Sigmoid colon (tissue), 7 donors: ENCODE results near the gene ZSWIM8. TPM values are rescaled to one million over a fixed set of nuclear protein-coding genes. Genes with fewer than 3 reads are reported as not detected.

Source experiments
- DNase-seq: peaks from one replicate; pipeline ENCODE4 v3.0.0-alpha.2; 2019
- H3K27ac ChIP-seq, 4 donors: fragments of 200-600 bp; sonication (generic); one replicate each; pipeline ENCODE4 v1.5.1; 2016 to 2019; ENCODE audit warnings: mild to moderate bottlenecking in 1 of 4
- H3K27me3 ChIP-seq, 3 donors: fragments of 200-600 bp; sonication (generic); one replicate each; pipeline ENCODE4 v1.5.1; 2019; ENCODE audit warnings: mild to moderate bottlenecking in 1 of 3
- H3K36me3 ChIP-seq, 4 donors: fragments of 200-600 bp; sonication (generic); one replicate each; pipeline ENCODE4 v1.5.1; 2016 to 2019
- H3K4me1 ChIP-seq, 4 donors: fragments of 200-600 bp; sonication (generic); one replicate each; pipeline ENCODE4 v1.5.1; 2017 to 2019
- H3K4me3 ChIP-seq, 4 donors: fragments of 200-600 bp; sonication (generic); one replicate each; pipeline ENCODE4 v1.5.1; 2017 to 2019; ENCODE audit warnings: mild to moderate bottlenecking in 2 of 4, moderate library complexity in 1 of 4
- H3K9me3 ChIP-seq, 4 donors: fragments of 200-600 bp in 3 of 4; sonication (generic) in 3 of 4; one replicate each; pipeline versions ENCODE4 v1.5.1 to v1.6.1; 2013 to 2019
- EP300 ChIP-seq, 4 donors: sonication (generic); formaldehyde crosslinking; IDR thresholded peaks; one replicate each; pipeline ENCODE4 v1.6.1; 2017; ENCODE audit warnings: antibody characterized with exemption in 4 of 4
- POLR2A ChIP-seq, 2 donors: fragments of 450-650 bp; IDR thresholded peaks; one replicate each; pipeline ENCODE4 v1.6.1; 2016; ENCODE audit warnings: antibody characterized with exemption in 2 of 2, mild to moderate bottlenecking in 2 of 2, moderate library complexity in 2 of 2
- POLR2AphosphoS5 ChIP-seq, 4 donors: sonication (generic); formaldehyde crosslinking; IDR thresholded peaks; one replicate each; pipeline ENCODE4 v1.6.1; 2017; ENCODE audit warnings: antibody characterized with exemption in 4 of 4
- WGBS, 2 donors: extraction: QIAGEN DNeasy Blood & Tissue Kit; methylation state at CpG; one replicate each; pipeline ENCODE4 v1.1.7; 2013; 5-methylcytosine and 5-hydroxymethylcytosine counted together
- intact Hi-C: fragments of 100-400 bp; cut with DNase I; formaldehyde crosslinking; loops from one replicate; pipeline ENCODE4 v1.15.1; 2023
- polyA plus RNA-seq, 3 donors: library from polyadenylated mRNA; stranded (reverse); fragments of 200-250 nt; gene quantifications; one replicate each; pipeline ENCODE4 v1.2.3, GENCODE V29; 2013
- total RNA-seq, 4 donors: library from RNA; depleted of rRNA; stranded (reverse); fragments of >200 nt; gene quantifications; one replicate each; pipeline ENCODE4 v1.1.0, GENCODE V29; 2016
- TF ChIP-seq, protein P1 (sequence below), 4 experiments: fragments of 450-650 bp in 3 of 4; fragments of 200-600 bp in 1 of 4; IDR thresholded peaks; one replicate each; pipeline ENCODE4 v1.5.1; 2016 to 2019; ENCODE audit warnings: antibody characterized with exemption in 4 of 4, mild to moderate bottlenecking in 3 of 4, moderate library complexity in 2 of 4
- donor health status: healthy with polysubstance abuse.
- donor health status: Bipolar disorder and iron deficiency.
- donor health status: healthy.

ZSWIM8 gene
- total and polyA plus RNA-seq, 7 donors = 34.8 to 138 (median 61.8) TPM

DNA sequence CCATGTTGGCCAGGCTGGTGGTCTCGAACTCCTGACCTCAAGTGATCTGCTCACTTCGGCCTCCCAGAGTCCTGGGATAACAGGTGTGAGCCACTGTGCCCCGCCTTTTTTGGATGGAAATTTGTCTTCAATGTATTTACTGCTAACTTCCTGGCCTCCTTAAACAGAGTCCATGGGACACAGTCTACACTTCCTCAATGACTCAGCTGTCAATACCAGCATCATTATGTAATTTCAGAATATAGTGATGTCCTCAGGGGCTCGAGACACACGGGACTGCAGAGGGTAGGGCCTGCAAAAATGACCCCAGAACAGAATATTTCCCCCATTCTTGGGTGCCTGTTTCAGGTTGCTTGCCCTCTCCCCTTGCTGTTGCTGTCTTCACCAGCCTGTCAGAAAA lies 57.9 kb downstream of the ZSWIM8 start:
- Histone ChIP-seq H3K27ac (no peak overlapping the region), H3K4me3 (no peak overlapping the region), H3K27me3 (no peaks in the 10 kb centered on the region), H3K36me3 (peaks cover 53 to 100% (median 81%) of the 10 kb centered on the region in 4 donors), H3K9me3 (no peaks in the 10 kb centered on the region), H3K4me1 (no peaks in the 10 kb centered on the region)
- 46 to 66% methylated on average over 5 of the region's 5 CpGs for WGBS, 2 donors
- no peak for TF ChIP-seq POLR2AphosphoS5 (IDR thresholded peaks at IDR 0.05)
- TF ChIP-seq, protein P1, sequence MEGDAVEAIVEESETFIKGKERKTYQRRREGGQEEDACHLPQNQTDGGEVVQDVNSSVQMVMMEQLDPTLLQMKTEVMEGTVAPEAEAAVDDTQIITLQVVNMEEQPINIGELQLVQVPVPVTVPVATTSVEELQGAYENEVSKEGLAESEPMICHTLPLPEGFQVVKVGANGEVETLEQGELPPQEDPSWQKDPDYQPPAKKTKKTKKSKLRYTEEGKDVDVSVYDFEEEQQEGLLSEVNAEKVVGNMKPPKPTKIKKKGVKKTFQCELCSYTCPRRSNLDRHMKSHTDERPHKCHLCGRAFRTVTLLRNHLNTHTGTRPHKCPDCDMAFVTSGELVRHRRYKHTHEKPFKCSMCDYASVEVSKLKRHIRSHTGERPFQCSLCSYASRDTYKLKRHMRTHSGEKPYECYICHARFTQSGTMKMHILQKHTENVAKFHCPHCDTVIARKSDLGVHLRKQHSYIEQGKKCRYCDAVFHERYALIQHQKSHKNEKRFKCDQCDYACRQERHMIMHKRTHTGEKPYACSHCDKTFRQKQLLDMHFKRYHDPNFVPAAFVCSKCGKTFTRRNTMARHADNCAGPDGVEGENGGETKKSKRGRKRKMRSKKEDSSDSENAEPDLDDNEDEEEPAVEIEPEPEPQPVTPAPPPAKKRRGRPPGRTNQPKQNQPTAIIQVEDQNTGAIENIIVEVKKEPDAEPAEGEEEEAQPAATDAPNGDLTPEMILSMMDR (IDR thresholded peaks at IDR 0.05) = no peak
- no peak for TF ChIP-seq POLR2A (IDR thresholded peaks at IDR 0.05)
- TF ChIP-seq EP300 (IDR thresholded peaks at IDR 0.05) = no peak
- intact Hi-C loops = no loop called here
- no peak for DNase-seq

DNA sequence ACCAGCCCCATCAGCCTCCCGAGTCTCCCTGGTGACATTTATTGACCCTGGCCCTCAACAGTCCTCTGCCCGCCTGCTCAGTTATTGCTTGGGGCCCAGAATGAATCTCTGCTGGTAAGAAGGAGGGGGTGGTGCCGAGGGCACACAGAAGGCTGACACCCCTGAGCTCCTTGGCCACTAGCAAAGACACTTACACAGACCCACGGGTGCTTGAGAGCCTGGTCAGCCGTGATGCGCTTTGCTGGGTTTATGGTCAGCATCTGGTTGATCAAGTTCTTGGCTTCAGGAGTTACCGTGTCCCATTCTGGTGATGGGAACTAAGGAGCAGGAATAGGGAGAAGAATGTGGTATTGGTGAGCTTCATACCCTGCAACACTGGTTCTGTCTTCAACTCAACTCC lies 61.6 kb downstream of the ZSWIM8 start:
- Histone ChIP-seq H3K4me3 (no peak overlapping the region), H3K9me3 (no peaks in the 10 kb centered on the region), H3K27ac (no peak overlapping the region), H3K36me3 (peaks cover 38 to 72% (median 51%) of the 10 kb centered on the region in 4 donors), H3K4me1 (peaks cover 0 to 35% (median 34%) of the 10 kb centered on the region in 4 donors), H3K27me3 (no peaks in the 10 kb centered on the region)
- DNase-seq = peak; percentile 52
- 90 to 92% methylated on average over 7 of the region's 7 CpGs for whole genome bisulfite sequencing, 2 donors
- TF ChIP-seq, protein P1 (IDR thresholded peaks at IDR 0.05) = no peak
- TF ChIP-seq EP300 (IDR thresholded peaks at IDR 0.05) (no peak), POLR2A (IDR thresholded peaks at IDR 0.05) (no peak), POLR2AphosphoS5 (IDR thresholded peaks at IDR 0.05) (no peak)
- intact Hi-C loops = no loop called here

DNA sequence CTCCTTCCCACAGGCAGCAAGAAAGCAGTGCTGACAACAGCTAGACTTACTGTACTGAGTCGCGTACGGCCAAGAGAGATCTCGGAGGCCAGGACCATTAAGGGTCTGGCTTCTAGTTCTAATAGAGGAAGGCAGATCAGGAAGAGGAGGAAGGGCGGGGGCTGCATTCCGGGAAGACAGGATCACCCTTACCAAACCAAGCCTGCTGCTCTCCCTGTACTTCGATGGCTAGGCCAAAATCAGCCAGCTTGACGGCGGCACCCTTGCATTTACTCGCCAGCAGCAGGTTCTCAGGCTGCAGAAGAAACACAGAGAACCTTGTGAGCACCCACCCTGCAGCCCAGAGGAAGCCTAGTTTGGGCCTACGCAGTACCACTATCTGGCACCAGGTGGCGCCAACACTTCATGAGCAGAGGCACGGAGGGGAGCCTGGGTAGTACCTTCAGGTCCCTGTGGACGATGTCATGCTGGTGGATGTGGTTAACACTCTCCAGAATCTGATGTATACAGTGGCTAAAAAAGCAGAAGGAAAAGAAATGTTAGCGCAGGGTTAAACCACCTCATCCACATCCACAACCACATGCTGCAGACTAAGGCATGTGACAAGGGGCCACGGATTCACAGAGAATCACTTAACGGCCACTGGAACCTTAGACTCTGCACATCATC lies 63.5 kb downstream of the ZSWIM8 start:
- peak; percentile 93 for DNase-seq
- peaks cover 28 to 71% (median 40%) of the 10 kb centered on the region in 4 donors for H3K36me3 ChIP-seq
- H3K4me1 ChIP-seq = peaks cover 0 to 55% (median 53%) of the 10 kb centered on the region in 4 donors
- H3K4me3 ChIP-seq = no peak overlapping the region
- H3K27ac ChIP-seq = peak overlapping the region; percentile 83 to 92 (median 91)
- 41 to 48% methylated on average over 17 of the region's 17 CpGs for WGBS, 2 donors
- intact Hi-C loops = loop anchor here (1.0 to 2.0 kb wide), 2 partner anchors 30 to 92 kb away; no protein-coding TSS in a partner anchor
- TF ChIP-seq, protein P1 (IDR thresholded peaks at IDR 0.05) = peak; percentile 100
- TF ChIP-seq POLR2A (IDR thresholded peaks at IDR 0.05) = no peak
- TF ChIP-seq POLR2AphosphoS5 (IDR thresholded peaks at IDR 0.05) = peak in 2 of 4 donors; percentile 57 to 58
- H3K9me3 ChIP-seq = no peaks in the 10 kb centered on the region
- no peaks in the 10 kb centered on the region for H3K27me3 ChIP-seq

DNA sequence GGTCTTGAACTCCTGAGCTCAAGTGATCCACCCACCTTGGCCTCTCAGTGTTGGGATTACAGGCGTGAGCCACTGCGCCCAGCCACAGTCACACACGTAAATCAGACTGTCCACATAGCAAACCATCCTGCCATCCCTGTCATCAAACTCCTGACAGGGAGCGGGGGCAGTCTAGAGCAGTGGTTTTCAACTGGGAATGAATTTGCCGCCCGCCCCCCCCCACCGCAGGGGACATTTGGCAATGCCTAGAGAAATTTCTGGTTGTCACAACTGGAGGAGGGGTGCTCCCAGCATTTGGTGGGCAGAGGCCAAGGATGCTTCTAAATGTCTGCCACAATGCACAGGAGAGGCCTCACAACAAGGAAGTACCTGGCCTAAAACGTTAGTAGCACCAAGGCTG lies 64.8 kb downstream of the ZSWIM8 start:
- WGBS, 2 donors = 87 to 89% methylated on average over 8 of the region's 8 CpGs
- H3K4me3 ChIP-seq = peak overlapping the region in 1 of 4 donors; percentile 1
- peaks cover 25 to 61% (median 33%) of the 10 kb centered on the region in 4 donors for H3K36me3 ChIP-seq
- TF ChIP-seq EP300 (IDR thresholded peaks at IDR 0.05) = no peak
- TF ChIP-seq POLR2AphosphoS5 (IDR thresholded peaks at IDR 0.05) = no peak
- no peak for TF ChIP-seq POLR2A (IDR thresholded peaks at IDR 0.05)
- TF ChIP-seq, protein P1 (IDR thresholded peaks at IDR 0.05) = no peak
- peak; percentile 62 for DNase-seq
- intact Hi-C loops = no loop called here
- no peaks in the 10 kb centered on the region for H3K27me3 ChIP-seq
- H3K9me3 ChIP-seq = no peaks in the 10 kb centered on the region
- H3K4me1 ChIP-seq = peaks cover 0 to 67% (median 66%) of the 10 kb centered on the region in 4 donors
- peak overlapping the region; percentile 83 to 92 (median 91) for H3K27ac ChIP-seq
